T-helper 17 cell (primary cell): ENCODE data around the gene SLC25A21. TPM values are rescaled to one million over a fixed set of nuclear protein-coding genes. Genes with fewer than 3 reads are reported as not detected.
"Not testable (repeated sequence)": the region's sequence is repeated elsewhere in the genome, so short reads cannot be mapped to it uniquely, and the experiment has no call there.

ENCODE experiments used
- ATAC-seq: fragments of 150-1000 bp; cut with Tn5 transposase; 2 replicates; pipeline ENCODE4 v1.10.0; 2021; ENCODE audit warnings: mild to moderate bottlenecking, moderate library complexity
- DNase-seq, 3 donors: peaks; one replicate each; pipeline versions ENCODE4 v3.0.0 to v3.0.0-alpha.2; 2020 to 2021
- H3K9me3 ChIP-seq: one replicate; pipeline ENCODE4 v1.7.0; 2013; ENCODE audit warnings: low read length, mild to moderate bottlenecking; ENCODE audit not compliant: control insufficient read depth, poor library complexity, severe bottlenecking
- H3K27ac Mint-ChIP-seq: one replicate; pipeline ENCODE4 v1.8.0; 2022; ENCODE audit warnings: mild to moderate bottlenecking, moderate library complexity, mixed read lengths
- H3K27me3 Mint-ChIP-seq: one replicate; pipeline ENCODE4 v1.8.0; 2022; ENCODE audit warnings: mixed read lengths
- H3K36me3 Mint-ChIP-seq: one replicate; pipeline ENCODE4 v1.8.0; 2022; ENCODE audit warnings: low read depth, mixed read lengths
- H3K4me1 Mint-ChIP-seq: one replicate; pipeline ENCODE4 v1.8.0; 2022; ENCODE audit warnings: mild to moderate bottlenecking, mixed read lengths
- H3K4me3 Mint-ChIP-seq: one replicate; pipeline ENCODE4 v1.8.0; 2022; ENCODE audit warnings: mild to moderate bottlenecking, moderate library complexity, mixed read lengths
- total RNA-seq, 4 donors: library from RNA in 2 of 4; stranded (reverse) in 2 of 4; gene quantifications; one replicate each; pipeline ENCODE4 v1.2.3 and lab custom pipeline; 2022 to 2026

SLC25A21 gene
- total RNA-seq, 2 donors from 2014 or later, result not detected

- no peak overlapping the region for H3K4me3 Mint-ChIP-seq
- DNase-seq, result no peak
- no peaks in the 10 kb centered on the region for H3K27me3 Mint-ChIP-seq
Observed at GRCh38 chr14:36884049-36884448, 288.4 kb downstream of the SLC25A21 start.

GRCh38 chr14:36880276-36880675, 292.1 kb downstream of the SLC25A21 start:
- no peaks in the 10 kb centered on the region for H3K4me1 Mint-ChIP-seq
- ATAC-seq (no peak), DNase-seq (no peak)
- H3K9me3 ChIP-seq, result no peaks in the 10 kb centered on the region
- H3K36me3 Mint-ChIP-seq, result no peaks in the 10 kb centered on the region
- no peak overlapping the region for H3K27ac Mint-ChIP-seq
- H3K4me3 Mint-ChIP-seq, result no peak overlapping the region
- H3K27me3 Mint-ChIP-seq, result no peaks in the 10 kb centered on the region

More at GRCh38 chr14:36884049-36884448, 288.4 kb downstream of the SLC25A21 start:
- H3K9me3 ChIP-seq, result no peaks in the 10 kb centered on the region
- no peaks in the 10 kb centered on the region for H3K36me3 Mint-ChIP-seq
- no peak for ATAC-seq
- no peak overlapping the region for H3K27ac Mint-ChIP-seq
- no peaks in the 10 kb centered on the region for H3K4me1 Mint-ChIP-seq

GRCh38 chr14:36879558-36879957, 292.8 kb downstream of the SLC25A21 start:
- ATAC-seq (no peak), DNase-seq (no peak)
- Mint-ChIP-seq H3K27me3 (no peaks in the 10 kb centered on the region), H3K4me1 (no peaks in the 10 kb centered on the region), H3K4me3 (no peak overlapping the region), H3K27ac (no peak overlapping the region), H3K36me3 (no peaks in the 10 kb centered on the region)
- no peaks in the 10 kb centered on the region for H3K9me3 ChIP-seq

DNA sequence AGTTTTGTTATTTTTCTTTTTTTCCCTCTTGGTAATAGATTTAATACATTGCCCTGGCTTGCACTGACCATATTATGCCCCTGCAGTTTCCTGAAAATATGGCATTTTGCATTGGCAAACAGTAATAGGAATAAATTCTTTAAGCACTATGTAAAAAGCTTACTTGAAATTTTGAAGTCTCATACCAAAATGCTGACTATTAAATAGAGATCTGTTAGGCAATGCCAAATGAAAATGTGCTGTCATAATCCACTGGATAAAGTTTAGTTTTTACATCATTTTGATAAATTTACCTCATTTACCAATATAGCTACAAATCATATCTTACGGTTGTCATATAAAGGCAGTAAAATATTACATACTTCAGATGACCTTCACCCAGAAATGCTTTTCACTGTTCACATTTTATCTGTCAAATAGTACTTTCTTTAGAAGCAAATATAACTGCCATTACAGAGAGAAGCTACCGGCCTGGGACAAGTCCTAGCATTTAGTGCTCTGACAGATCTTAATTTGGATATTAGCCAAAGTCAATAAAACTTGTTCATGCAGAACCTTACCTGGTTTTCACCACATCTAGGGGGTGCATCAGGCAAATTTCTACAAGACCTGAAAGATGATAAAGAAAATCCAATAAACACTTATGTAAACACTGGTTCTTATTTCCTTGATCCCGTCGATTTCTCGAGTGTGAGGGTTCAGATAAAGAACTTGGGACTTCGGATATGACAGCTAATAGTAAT, 297.8 kb downstream of the SLC25A21 start:
- DNase-seq (no peak), ATAC-seq (no peak)
- no peaks in the 10 kb centered on the region for H3K4me1 Mint-ChIP-seq
- H3K4me3 Mint-ChIP-seq, result no peak overlapping the region
- H3K36me3 Mint-ChIP-seq, result no peaks in the 10 kb centered on the region
- H3K9me3 ChIP-seq, result no peaks in the 10 kb centered on the region
- H3K27me3 Mint-ChIP-seq, result no peaks in the 10 kb centered on the region
- no peak overlapping the region for H3K27ac Mint-ChIP-seq

DNA sequence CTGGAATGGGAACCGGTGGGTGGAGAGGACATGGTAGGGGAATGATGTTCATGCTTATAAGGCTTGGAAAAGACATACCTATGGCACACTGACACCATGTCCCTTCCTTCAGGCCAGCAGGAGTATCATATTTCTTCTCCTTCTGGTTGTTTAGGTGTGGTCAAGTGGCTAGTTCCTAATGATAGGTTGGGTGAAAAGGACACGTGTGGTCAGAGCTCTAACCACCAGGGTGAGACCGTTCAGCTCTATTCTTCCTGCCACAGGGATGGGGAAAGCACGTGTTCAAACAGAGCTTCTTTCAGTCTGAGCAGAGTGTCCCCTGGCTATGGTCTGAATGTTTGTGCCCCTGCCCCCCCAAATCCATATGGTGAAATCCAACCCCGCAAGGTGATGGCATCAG, 301.6 kb downstream of the SLC25A21 start:
- no peak for DNase-seq
- H3K36me3 Mint-ChIP-seq, result no peaks in the 10 kb centered on the region
- no peaks in the 10 kb centered on the region for H3K27me3 Mint-ChIP-seq

DNA sequence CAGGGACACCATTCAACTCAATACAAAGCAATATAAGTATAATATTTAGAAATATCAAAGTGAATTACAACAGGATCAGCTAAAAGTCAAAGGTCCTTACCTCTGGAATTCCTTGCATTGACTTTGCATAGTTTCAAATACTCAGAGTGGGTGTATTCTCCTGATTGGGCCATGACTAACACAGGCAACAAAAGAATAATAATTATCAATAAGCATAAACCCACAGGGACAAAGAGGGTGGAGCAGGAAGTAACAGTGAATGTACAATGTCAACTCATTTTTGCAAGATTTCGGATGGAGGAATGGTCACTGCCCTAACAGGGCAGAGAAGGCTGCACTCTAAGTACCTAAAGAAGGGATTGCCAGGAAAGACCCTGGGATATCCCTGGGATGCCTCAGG, 303.3 kb downstream of the SLC25A21 start:
- Mint-ChIP-seq H3K36me3 (no peaks in the 10 kb centered on the region), H3K4me1 (no peaks in the 10 kb centered on the region), H3K4me3 (no peak overlapping the region), H3K27me3 (no peaks in the 10 kb centered on the region), H3K27ac (no peak overlapping the region)
- no peak for ATAC-seq
- no peaks in the 10 kb centered on the region for H3K9me3 ChIP-seq
- no peak for DNase-seq

More for the DNA sequence above, 301.6 kb downstream of the SLC25A21 start:
- no peaks in the 10 kb centered on the region for H3K4me1 Mint-ChIP-seq
- no peak overlapping the region for H3K27ac Mint-ChIP-seq
- H3K9me3 ChIP-seq, result no peaks in the 10 kb centered on the region
- ATAC-seq, result no peak
- H3K4me3 Mint-ChIP-seq, result no peak overlapping the region

GRCh38 chr14:36866867-36867266, 305.5 kb downstream of the SLC25A21 start:
- H3K4me3 Mint-ChIP-seq, result no peak overlapping the region
- H3K36me3 Mint-ChIP-seq, result no peaks in the 10 kb centered on the region
- H3K27ac Mint-ChIP-seq, result no peak overlapping the region
- H3K27me3 Mint-ChIP-seq, result no peaks in the 10 kb centered on the region
- no peaks in the 10 kb centered on the region for H3K4me1 Mint-ChIP-seq
- DNase-seq, result no peak
- no peaks in the 10 kb centered on the region for H3K9me3 ChIP-seq
- ATAC-seq, result no peak

DNA sequence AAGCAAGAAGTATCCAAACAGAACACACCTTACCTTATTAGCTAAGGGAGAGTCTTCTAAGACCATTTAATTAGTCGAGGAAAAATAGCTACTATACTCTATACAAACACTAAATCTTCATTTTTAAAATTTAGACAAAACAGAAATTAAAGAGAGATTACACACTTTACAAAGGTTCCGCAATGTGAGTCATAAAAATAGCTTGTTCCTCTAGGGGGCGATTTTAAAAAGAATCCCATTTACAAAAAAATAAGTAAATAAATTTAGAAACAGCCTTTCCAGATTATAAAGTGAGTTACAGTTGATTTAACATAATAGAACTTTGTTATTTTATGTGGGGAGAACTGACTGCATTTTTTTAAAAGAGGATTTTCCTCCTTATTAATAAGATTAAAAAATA, 309.1 kb downstream of the SLC25A21 start:
- H3K27ac Mint-ChIP-seq, result no peak overlapping the region
- no peaks in the 10 kb centered on the region for H3K4me1 Mint-ChIP-seq
- H3K27me3 Mint-ChIP-seq, result no peaks in the 10 kb centered on the region
- no peaks in the 10 kb centered on the region for H3K36me3 Mint-ChIP-seq
- H3K4me3 Mint-ChIP-seq, result no peak overlapping the region
- ATAC-seq (no peak), DNase-seq (no peak)
- no peaks in the 10 kb centered on the region for H3K9me3 ChIP-seq

- not testable (repeated sequence) for DNase-seq, H3K27me3 Mint-ChIP-seq, H3K4me3 Mint-ChIP-seq, ATAC-seq, H3K27ac Mint-ChIP-seq, H3K36me3 Mint-ChIP-seq, H3K4me1 Mint-ChIP-seq, H3K9me3 ChIP-seq
Observed at GRCh38 chr14:36862237-36862636, 310.2 kb downstream of the SLC25A21 start.

GRCh38 chr14:36860831-36861230, 311.6 kb downstream of the SLC25A21 start:
- H3K9me3 ChIP-seq, result no peaks in the 10 kb centered on the region
- Mint-ChIP-seq H3K36me3 (no peaks in the 10 kb centered on the region), H3K4me3 (no peak overlapping the region), H3K4me1 (no peaks in the 10 kb centered on the region), H3K27me3 (no peaks in the 10 kb centered on the region), H3K27ac (no peak overlapping the region)
- DNase-seq, result no peak
- no peak for ATAC-seq

GRCh38 chr14:36859119-36859518, 313.3 kb downstream of the SLC25A21 start:
- ATAC-seq, result no peak
- Mint-ChIP-seq H3K36me3 (no peaks in the 10 kb centered on the region), H3K27ac (no peak overlapping the region), H3K4me3 (no peak overlapping the region), H3K4me1 (no peaks in the 10 kb centered on the region), H3K27me3 (no peaks in the 10 kb centered on the region)
- H3K9me3 ChIP-seq, result no peaks in the 10 kb centered on the region
- DNase-seq, result no peak

GRCh38 chr14:36857842-36858445, 314.5 kb downstream of the SLC25A21 start:
- Mint-ChIP-seq H3K4me1 (no peaks in the 10 kb centered on the region), H3K36me3 (no peaks in the 10 kb centered on the region)
- no peak for ATAC-seq

DNA sequence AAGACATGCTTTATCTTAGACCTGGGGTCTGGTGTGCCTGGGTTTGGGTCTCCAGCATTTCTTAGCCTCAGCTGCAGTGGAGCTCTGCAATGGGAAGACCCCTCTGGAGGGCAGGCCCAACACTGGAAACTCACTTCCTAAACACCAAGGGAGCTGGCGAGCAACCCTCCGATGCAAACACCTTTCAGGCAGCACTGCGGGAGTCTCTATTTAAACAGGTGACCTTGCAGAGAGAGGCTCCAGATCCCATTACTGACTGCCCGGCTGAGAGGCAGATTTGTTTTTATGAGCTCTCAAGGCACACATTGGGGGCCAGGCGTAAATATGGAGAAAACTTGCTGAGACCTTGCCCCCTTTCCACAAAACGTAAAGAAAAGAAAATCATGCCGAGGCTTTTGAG, 315.3 kb downstream of the SLC25A21 start:
- no peaks in the 10 kb centered on the region for H3K27me3 Mint-ChIP-seq
- H3K4me3 Mint-ChIP-seq, result no peak overlapping the region
- no peak for DNase-seq
- no peaks in the 10 kb centered on the region for H3K9me3 ChIP-seq
- no peaks in the 10 kb centered on the region for H3K4me1 Mint-ChIP-seq
- no peaks in the 10 kb centered on the region for H3K36me3 Mint-ChIP-seq
- no peak for ATAC-seq
- H3K27ac Mint-ChIP-seq, result no peak overlapping the region

More at GRCh38 chr14:36857842-36858445, 314.5 kb downstream of the SLC25A21 start:
- Mint-ChIP-seq H3K4me3 (no peak overlapping the region), H3K27ac (no peak overlapping the region), H3K27me3 (no peaks in the 10 kb centered on the region)
- no peaks in the 10 kb centered on the region for H3K9me3 ChIP-seq
- no peak for DNase-seq
